RWPE2 (cell line): ENCODE results near the gene RNASE4.

ENCODE experiments used
- ATAC-seq: fragments of 200-7000 bp; cut with Tn5 transposase; 3 replicates; pipeline ENCODE4 v1.9.1; 2021; ENCODE audit warnings: low read depth
- DNase-seq: peaks from one replicate; pipeline ENCODE4 v3.0.0-alpha.2; 2020; ENCODE audit warnings: low spot score
- H3K27ac ChIP-seq: fragments of 450-650 bp; 2 replicates; pipeline ENCODE4 v1.5.1; 2017; ENCODE audit warnings: mild to moderate bottlenecking; ENCODE audit not compliant: poor library complexity, severe bottlenecking
- H3K27me3 ChIP-seq: fragments of 250-450 bp; sonication (Bioruptor Pico); 2 replicates; pipeline ENCODE4 v1.5.1; 2021; ENCODE audit warnings: mild to moderate bottlenecking, moderate library complexity; ENCODE audit not compliant: insufficient read depth, poor library complexity, severe bottlenecking
- H3K36me3 ChIP-seq: fragments of 250-450 bp; sonication (Bioruptor Pico); 2 replicates; pipeline ENCODE4 v1.5.1; 2020; ENCODE audit warnings: low read depth, mild to moderate bottlenecking, moderate library complexity
- H3K4me1 ChIP-seq: fragments of 250-450 bp; sonication (Bioruptor Pico); 2 replicates; pipeline ENCODE4 v1.5.1; 2021; ENCODE audit warnings: mild to moderate bottlenecking, moderate library complexity; ENCODE audit not compliant: insufficient read depth, poor library complexity, severe bottlenecking
- H3K4me3 ChIP-seq: fragments of 250-450 bp; sonication (Bioruptor Pico); 2 replicates; pipeline ENCODE4 v1.5.1; 2021; ENCODE audit warnings: mild to moderate bottlenecking, moderate library complexity; ENCODE audit not compliant: severe bottlenecking
- H3K9me3 ChIP-seq: fragments of 250-450 bp; sonication (Bioruptor Pico); 2 replicates; pipeline ENCODE4 v1.5.1; 2021; ENCODE audit warnings: mild to moderate bottlenecking, moderate library complexity; ENCODE audit not compliant: severe bottlenecking
- TF ChIP-seq, protein P1 (sequence below): fragments of 450-650 bp; IDR thresholded peaks from one replicate; pipeline ENCODE4 v1.5.1; 2017; ENCODE audit warnings: mild to moderate bottlenecking, moderate library complexity; ENCODE audit not compliant: poor library complexity, severe bottlenecking

The RNASE4 gene

DNA sequence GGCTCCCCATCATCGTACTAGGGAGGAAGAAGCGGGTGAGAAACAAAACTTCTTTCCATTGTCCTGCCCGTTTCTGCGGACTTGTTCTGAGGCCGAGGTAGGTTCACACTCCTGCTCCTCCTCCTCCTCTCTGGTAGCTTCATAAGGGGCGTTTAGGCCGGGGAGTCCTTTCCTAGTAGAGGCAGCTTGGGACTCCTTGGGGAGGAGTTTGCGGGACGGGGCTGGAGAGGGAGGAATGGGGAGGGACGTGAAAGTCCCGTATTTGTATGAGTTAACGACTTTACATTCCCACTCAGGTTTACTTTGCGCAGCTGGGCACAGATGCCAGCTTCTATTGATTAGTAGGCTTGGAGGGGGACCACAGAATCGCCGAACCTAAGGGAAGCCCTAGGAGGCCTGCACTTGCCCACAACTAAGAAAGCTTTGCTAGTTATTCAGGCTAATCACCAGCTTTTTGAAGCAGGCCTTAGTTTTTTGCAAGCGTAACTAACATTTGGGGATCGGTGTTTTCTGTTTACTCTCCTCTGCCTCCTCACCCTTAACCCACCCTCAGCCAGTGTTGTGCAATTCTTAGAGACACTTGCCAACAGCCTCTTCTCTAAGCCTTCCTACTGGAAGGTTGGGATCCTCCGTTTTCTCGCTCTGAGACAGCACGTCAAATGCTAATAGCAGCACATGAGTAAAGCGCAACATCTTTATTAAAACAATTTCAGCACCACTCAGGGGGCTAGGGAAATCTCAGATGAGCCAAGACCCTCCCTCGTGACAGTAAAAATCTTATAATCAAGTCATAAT is 499 bp downstream of the RNASE4 start:
- H3K4me1 ChIP-seq = peaks cover under 1% of the 10 kb centered on the region
- no peaks in the 10 kb centered on the region for H3K9me3 ChIP-seq
- H3K36me3 ChIP-seq = no peaks in the 10 kb centered on the region
- TF ChIP-seq, protein P1, sequence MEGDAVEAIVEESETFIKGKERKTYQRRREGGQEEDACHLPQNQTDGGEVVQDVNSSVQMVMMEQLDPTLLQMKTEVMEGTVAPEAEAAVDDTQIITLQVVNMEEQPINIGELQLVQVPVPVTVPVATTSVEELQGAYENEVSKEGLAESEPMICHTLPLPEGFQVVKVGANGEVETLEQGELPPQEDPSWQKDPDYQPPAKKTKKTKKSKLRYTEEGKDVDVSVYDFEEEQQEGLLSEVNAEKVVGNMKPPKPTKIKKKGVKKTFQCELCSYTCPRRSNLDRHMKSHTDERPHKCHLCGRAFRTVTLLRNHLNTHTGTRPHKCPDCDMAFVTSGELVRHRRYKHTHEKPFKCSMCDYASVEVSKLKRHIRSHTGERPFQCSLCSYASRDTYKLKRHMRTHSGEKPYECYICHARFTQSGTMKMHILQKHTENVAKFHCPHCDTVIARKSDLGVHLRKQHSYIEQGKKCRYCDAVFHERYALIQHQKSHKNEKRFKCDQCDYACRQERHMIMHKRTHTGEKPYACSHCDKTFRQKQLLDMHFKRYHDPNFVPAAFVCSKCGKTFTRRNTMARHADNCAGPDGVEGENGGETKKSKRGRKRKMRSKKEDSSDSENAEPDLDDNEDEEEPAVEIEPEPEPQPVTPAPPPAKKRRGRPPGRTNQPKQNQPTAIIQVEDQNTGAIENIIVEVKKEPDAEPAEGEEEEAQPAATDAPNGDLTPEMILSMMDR = no peak
- peak overlapping the region; percentile 92 for H3K27ac ChIP-seq
- peak overlapping the region; percentile 80 for H3K4me3 ChIP-seq
- DNase-seq (no peak), ATAC-seq (peak; percentile 12; the same call in 2 of the 3 replicates)
- no peaks in the 10 kb centered on the region for H3K27me3 ChIP-seq

DNA sequence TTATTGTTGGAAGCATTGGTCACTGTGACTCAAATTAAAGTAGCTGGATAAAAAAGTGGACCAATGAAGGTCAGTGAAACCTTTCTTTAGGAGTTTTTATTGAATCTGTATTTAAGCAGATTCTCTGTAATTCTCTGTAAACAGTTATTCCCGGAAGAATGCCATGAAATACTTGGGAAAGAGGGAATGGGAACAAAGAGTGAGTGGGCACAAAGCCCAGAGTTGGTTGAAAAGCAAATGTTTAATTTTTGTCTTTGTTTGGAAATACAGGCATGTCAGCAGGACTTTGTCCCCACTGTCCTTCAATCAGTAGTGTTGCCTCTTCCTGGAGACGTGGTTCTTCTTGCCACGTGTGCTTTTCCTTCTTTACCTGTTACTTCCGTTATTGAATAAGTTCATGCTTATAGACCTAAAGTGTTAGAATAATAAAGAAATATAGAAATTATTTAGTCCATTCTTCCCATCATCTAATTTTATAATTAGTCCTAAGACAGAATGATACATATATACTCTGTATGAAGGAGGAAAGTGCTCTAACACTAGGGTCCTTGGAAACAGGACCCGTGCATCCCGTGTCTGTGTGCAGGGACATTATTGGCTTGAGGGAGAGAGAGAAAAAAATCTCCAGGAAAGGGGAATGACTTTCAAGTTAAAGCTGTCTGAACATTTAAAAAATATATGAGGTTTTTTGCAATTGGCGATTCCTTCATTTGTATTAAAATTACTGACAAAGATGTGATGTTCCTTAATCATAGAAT is 2.2 kb downstream of the RNASE4 start:
- H3K36me3 ChIP-seq = no peaks in the 10 kb centered on the region

DNA sequence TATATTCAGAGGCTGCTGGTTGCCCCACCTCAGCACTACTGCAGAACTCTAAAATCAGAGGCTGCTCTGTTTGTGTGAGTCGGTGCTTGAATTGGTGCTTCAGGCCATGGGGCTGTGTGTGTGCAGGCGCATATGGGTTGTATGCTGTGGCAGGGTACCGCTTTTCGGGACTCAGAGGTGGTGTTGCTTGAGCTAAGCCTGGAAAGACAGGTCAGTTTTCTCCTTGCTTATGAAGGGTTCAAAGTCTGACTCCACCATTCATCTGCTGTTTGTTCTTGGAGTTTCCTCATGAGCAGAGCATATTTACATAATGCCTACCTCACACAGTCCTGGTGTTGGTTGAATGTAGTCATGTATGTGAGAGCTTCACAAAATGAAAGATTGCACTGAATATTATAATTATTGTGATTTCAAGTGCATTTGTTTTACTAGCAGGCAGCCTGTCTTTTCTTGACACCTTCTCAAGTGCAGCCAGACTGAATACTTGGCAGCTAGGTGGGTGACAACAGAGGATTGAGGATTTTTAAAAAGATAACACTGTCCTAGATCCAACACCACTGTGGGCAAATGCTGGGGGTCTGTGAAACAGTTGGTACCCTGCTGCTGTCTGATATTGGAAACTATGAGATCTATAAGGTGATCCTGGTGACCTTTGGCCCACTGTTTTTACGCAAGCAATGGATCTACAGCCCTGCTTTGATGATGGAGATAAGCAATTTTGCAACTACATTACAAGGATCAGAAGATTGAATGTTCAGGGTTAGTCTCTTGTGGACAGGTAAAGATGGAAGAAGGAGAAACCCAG is 3.2 kb downstream of the RNASE4 start:
- ATAC-seq = no peak
- Histone ChIP-seq H3K4me3 (no peak overlapping the region), H3K4me1 (no peaks in the 10 kb centered on the region), H3K9me3 (no peaks in the 10 kb centered on the region), H3K27ac (no peak overlapping the region), H3K36me3 (no peaks in the 10 kb centered on the region), H3K27me3 (no peaks in the 10 kb centered on the region)
- TF ChIP-seq, protein P1 = no peak
- DNase-seq = no peak

More for the DNA sequence above, 2.2 kb downstream of the RNASE4 start:
- Histone ChIP-seq H3K4me1 (no peaks in the 10 kb centered on the region), H3K4me3 (no peak overlapping the region), H3K27ac (no peak overlapping the region), H3K9me3 (no peaks in the 10 kb centered on the region), H3K27me3 (no peaks in the 10 kb centered on the region)
- ATAC-seq (no peak), DNase-seq (no peak)
- TF ChIP-seq, protein P1 = no peak

DNA sequence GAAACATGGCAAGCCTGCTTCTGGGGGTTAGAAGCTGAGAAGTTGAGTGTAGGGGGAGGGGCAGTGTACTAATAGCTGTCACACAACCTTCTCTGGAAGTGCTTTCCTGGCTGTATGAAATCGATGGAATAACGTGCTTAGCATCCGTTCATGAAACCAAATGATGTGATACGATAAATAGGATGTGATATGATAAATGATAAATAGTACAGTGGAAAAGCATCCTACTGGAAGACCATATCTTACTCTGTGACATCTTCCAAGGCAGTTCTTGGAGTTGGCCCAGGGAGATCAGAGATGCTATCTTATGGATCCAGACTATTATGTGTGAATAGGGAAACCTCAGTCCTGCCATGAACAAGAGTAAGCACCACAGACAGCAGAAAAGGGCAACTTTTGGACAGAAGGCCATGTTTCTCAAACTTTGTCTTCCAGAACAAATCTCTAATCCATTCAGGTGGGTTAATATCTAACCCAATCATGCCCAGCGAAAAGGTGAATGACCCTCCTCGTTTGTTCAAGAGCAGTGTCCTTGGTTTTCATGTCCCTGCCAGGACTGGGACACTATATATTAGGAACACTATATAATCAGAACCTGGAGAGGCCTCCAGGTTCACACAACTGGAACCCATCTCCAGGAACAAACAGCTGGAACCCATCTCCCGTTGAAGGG is 3.9 kb downstream of the RNASE4 start, which contains the start of gene ANG:
Gene ANG, plus strand, starts transcription at position 598 of the 673 bp plus-strand sequence. CDS start 4,801 bp downstream, outside the sequence.
- no peaks in the 10 kb centered on the region for H3K9me3 ChIP-seq
- TF ChIP-seq, protein P1 = no peak
- ATAC-seq (no peak), DNase-seq (no peak)
- H3K27ac ChIP-seq = no peak within 1 kb of the TSS
- H3K27me3 ChIP-seq = no peaks in the 10 kb centered on the region
- no peak within 1 kb of the TSS for H3K4me3 ChIP-seq
- no peaks in the 10 kb centered on the region for H3K36me3 ChIP-seq
- no peaks in the 10 kb centered on the region for H3K4me1 ChIP-seq
